Glutamatergic neuron (in vitro differentiated cells): ENCODE results near the gene TREM2. TPM values are rescaled to one million over a fixed set of nuclear protein-coding genes. Genes with fewer than 3 reads are reported as not detected.

Experiments
- DNase-seq: peaks from one replicate; pipeline ENCODE4 v3.0.0; 2022
- H3K27ac Mint-ChIP-seq: one replicate; pipeline ENCODE4 v1.8.0; 2020; ENCODE audit warnings: mild to moderate bottlenecking, mixed read lengths, inconsistent platforms; ENCODE audit not compliant: unreplicated experiment
- H3K27me3 Mint-ChIP-seq: one replicate; pipeline ENCODE4 v1.8.0; 2020; ENCODE audit warnings: mild to moderate bottlenecking, moderate library complexity, mixed read lengths, inconsistent platforms; ENCODE audit not compliant: unreplicated experiment
- H3K36me3 Mint-ChIP-seq: one replicate; pipeline ENCODE4 v1.8.0; 2020; ENCODE audit warnings: mild to moderate bottlenecking, mixed read lengths, inconsistent platforms; ENCODE audit not compliant: unreplicated experiment
- H3K4me1 Mint-ChIP-seq: one replicate; pipeline ENCODE4 v1.8.0; 2020; ENCODE audit warnings: mild to moderate bottlenecking, low read depth, mixed read lengths, inconsistent platforms; ENCODE audit not compliant: unreplicated experiment
- H3K4me3 Mint-ChIP-seq: one replicate; pipeline ENCODE4 v1.8.0; 2020; ENCODE audit warnings: mild to moderate bottlenecking, mixed read lengths, inconsistent platforms; ENCODE audit not compliant: unreplicated experiment
- H3K9me3 Mint-ChIP-seq: one replicate; pipeline ENCODE4 v1.8.0; 2020; ENCODE audit warnings: mild to moderate bottlenecking, moderate library complexity, mixed read lengths, inconsistent platforms; ENCODE audit not compliant: unreplicated experiment
- total RNA-seq: library from RNA; stranded (reverse); fragmentation: NEBNext Ultra II Directional; extraction: Animal tissue kit (Norgen Biotek cat#: 25700); gene quantifications from one replicate; pipeline ENCODE4 v1.2.1, GENCODE V29; 2021; ENCODE audit not compliant: unreplicated experiment
- TF ChIP-seq, protein P1 (sequence below): fragments of 200-600 bp; sonication (generic); IDR thresholded peaks from one replicate; pipeline ENCODE4 v1.5.0; 2021; ENCODE audit not compliant: partially characterized antibody, unreplicated experiment

The TREM2 gene
- total RNA-seq, 1 donor from 2014 or later: not detected

DNA sequence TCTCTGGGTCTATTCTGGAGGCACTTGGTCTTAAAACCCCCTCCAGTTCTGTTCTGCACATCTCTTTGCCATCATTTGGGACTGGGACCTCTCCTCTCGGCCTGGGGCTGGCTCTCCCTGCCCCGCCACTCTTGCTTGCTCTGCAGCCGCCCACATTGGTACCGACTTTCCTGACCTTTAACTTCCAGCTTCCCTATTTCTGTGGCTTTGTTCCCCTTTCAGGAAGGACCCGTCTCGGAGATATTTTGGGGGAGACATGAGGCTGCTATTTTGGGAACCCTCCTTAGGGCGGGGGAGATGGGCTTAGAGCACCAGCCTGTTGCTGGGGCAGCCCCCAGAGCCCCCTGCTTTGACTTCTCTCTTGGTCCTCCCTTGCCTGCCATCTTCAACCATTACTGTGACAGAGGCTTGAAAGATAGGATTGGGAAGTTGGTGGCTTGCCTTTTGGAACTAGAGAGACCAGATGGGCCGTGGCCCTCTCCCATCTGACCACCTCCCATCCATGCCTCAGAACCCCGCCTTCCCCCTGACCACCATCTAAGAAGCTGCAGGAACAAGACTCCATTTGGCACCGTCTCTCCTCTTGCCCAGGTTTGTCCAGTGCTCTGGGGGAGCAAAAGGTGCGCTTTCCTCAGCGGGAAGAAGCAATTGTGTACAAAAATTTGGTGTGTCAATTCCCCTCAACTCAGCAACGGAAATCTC, 914 bp downstream of the TREM2 start:
- Mint-ChIP-seq H3K9me3 (peaks cover 4% of the 10 kb centered on the region), H3K27ac (no peak overlapping the region), H3K4me3 (no peak overlapping the region), H3K27me3 (peaks cover 6% of the 10 kb centered on the region), H3K36me3 (no peaks in the 10 kb centered on the region), H3K4me1 (no peaks in the 10 kb centered on the region)
- TF ChIP-seq, protein P1, sequence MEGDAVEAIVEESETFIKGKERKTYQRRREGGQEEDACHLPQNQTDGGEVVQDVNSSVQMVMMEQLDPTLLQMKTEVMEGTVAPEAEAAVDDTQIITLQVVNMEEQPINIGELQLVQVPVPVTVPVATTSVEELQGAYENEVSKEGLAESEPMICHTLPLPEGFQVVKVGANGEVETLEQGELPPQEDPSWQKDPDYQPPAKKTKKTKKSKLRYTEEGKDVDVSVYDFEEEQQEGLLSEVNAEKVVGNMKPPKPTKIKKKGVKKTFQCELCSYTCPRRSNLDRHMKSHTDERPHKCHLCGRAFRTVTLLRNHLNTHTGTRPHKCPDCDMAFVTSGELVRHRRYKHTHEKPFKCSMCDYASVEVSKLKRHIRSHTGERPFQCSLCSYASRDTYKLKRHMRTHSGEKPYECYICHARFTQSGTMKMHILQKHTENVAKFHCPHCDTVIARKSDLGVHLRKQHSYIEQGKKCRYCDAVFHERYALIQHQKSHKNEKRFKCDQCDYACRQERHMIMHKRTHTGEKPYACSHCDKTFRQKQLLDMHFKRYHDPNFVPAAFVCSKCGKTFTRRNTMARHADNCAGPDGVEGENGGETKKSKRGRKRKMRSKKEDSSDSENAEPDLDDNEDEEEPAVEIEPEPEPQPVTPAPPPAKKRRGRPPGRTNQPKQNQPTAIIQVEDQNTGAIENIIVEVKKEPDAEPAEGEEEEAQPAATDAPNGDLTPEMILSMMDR: no peak
- DNase-seq: no peak

DNA sequence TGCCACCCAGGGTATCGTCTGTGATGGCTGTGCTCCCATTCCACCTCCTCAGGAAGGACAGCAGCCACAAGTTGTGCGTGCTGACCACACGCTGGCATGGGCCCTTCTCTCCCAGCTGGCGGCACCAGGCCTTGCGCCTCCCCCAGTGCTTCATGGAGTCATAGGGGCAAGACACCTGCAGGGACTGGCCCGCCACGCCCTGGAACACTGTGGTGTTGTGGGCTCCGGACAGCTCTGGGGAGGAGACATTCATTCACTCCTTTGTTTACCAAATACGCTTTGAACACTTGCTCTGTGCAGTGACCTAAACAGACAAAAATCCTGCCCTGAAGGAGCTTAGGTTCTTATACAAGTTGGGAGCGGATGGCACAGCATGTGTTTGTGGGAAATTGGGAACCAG, 1.5 kb downstream of the TREM2 start:
- Mint-ChIP-seq H3K4me3 (no peak overlapping the region), H3K4me1 (no peaks in the 10 kb centered on the region), H3K36me3 (no peaks in the 10 kb centered on the region), H3K27ac (no peak overlapping the region), H3K27me3 (peaks cover 6% of the 10 kb centered on the region), H3K9me3 (peaks cover 4% of the 10 kb centered on the region)
- TF ChIP-seq, protein P1: no peak
- DNase-seq: no peak

DNA sequence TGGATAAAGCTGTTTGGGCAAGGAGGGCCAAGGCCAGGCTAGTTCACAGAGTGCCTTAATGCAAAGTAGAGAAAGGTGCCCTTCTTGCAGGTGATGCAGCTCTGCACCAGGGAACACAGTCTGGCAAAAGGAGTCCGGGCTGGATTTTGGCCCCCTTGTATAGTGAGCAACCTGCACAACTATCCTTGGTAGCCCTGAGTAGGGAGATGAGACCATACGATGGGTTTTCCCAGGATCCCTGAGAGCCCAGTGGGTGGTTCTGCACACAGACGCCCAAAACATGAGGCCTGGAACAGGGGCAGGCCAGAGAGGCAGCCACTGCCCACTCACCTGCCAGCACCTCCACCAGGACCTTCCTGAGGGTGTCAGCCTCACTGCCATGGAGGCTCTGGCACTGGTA, 2.0 kb downstream of the TREM2 start:
- no peaks in the 10 kb centered on the region for H3K4me1 Mint-ChIP-seq
- H3K4me3 Mint-ChIP-seq: no peak overlapping the region
- TF ChIP-seq, protein P1: no peak
- no peaks in the 10 kb centered on the region for H3K36me3 Mint-ChIP-seq
- no peak overlapping the region for H3K27ac Mint-ChIP-seq
- peaks cover 6% of the 10 kb centered on the region for H3K27me3 Mint-ChIP-seq
- peaks cover 4% of the 10 kb centered on the region for H3K9me3 Mint-ChIP-seq
- no peak for DNase-seq

DNA sequence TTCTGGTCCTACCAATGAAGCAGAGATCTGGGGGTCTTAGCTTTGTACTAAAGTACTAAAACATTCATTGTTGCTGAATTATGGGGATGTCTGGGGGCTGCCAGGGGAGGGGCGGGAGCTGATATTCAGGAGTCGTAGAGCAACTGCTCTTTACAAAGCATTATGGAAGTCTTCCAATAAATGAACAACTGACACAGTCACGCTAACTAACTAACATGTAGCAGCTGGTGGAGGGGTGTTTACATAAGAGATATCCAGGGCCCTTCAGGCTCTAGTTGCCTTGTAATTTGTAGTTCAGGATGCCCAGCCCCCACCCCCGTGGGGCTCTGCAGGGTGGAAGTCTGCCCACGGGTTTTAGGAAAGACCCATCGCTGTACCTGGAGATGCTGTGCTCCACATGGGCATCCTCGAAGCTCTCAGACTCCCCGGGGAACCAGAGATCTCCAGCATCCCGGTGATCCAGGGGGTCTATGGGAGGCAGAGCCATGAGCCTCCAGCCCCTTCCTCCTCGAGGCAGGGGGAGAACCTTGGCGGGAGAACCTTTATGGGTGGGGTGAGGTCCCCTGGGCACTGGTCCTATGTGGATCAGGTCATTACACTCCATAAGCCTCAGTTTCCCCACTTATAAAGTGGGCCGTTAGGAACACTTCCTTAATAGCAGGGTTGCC, 3.4 kb downstream of the TREM2 start:
- TF ChIP-seq, protein P1: no peak
- Mint-ChIP-seq H3K36me3 (no peaks in the 10 kb centered on the region), H3K27ac (no peak overlapping the region), H3K4me3 (no peak overlapping the region), H3K27me3 (peaks cover 6% of the 10 kb centered on the region), H3K9me3 (peaks cover 4% of the 10 kb centered on the region), H3K4me1 (no peaks in the 10 kb centered on the region)
- DNase-seq: no peak

DNA sequence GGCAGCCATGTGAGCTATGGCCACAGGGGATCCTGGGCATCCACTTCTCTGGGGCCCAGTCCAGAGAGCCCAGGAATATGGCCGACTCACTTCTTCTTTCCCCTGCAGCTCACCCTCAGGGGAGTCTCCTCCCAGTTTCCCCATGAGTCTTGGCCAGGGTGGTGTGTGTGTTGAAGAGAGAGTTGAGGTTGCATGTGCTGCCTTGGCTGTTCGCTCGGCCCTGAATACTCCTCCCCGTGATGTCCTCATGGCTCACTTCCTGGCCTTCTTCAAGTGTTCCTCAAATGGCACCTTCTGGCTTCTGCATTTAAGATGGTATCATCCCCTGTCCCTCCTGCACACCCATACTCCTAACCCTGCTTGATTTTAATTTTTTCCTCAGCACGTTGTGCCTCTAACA, 5.6 kb downstream of the TREM2 start:
- no peaks in the 10 kb centered on the region for H3K36me3 Mint-ChIP-seq
- TF ChIP-seq, protein P1: no peak
- H3K4me1 Mint-ChIP-seq: no peaks in the 10 kb centered on the region
- no peak overlapping the region for H3K4me3 Mint-ChIP-seq
- H3K27me3 Mint-ChIP-seq: peaks cover 4% of the 10 kb centered on the region
- H3K27ac Mint-ChIP-seq: no peak overlapping the region
- DNase-seq: no peak
- peaks cover 4% of the 10 kb centered on the region for H3K9me3 Mint-ChIP-seq
